Aorta (tissue), 5 donors: Measurements from ENCODE around the gene MAN1A2. TPM values are rescaled to one million over a fixed set of nuclear protein-coding genes. Genes with fewer than 3 reads are reported as not detected.
A peak's percentile ranks its signal among the peaks of the same experiment; 100 is the strongest.

Experiments
- ATAC-seq: fragments of 200-7000 bp; cut with Tn5 transposase; one replicate; pipeline ENCODE4 v1.9.1; 2022; ENCODE audit warnings: moderate library complexity; ENCODE audit not compliant: low FRiP score
- DNase-seq, 2 donors: peaks; one replicate each; pipeline ENCODE4 v3.0.0-alpha.2; 2020
- H3K27ac ChIP-seq, 2 donors: one replicate each; pipeline ENCODE4 v1.5.1; 2013; ENCODE audit warnings: low read length in 2 of 2, mild to moderate bottlenecking in 2 of 2, moderate library complexity in 2 of 2, control low read depth in 1 of 2, inconsistent platforms in 1 of 2, low read depth in 1 of 2
- H3K27me3 ChIP-seq, 2 donors: one replicate each; pipeline ENCODE4 v1.6.1; 2013; ENCODE audit warnings: control low read depth in 1 of 2, low read length in 1 of 2, mild to moderate bottlenecking in 1 of 2, moderate library complexity in 1 of 2; ENCODE audit not compliant: insufficient read depth in 2 of 2, control insufficient read depth in 1 of 2
- H3K36me3 ChIP-seq, 2 donors: one replicate each; pipeline ENCODE4 v1.6.1; 2013; ENCODE audit warnings: control low read depth in 1 of 2, low read length in 1 of 2, mild to moderate bottlenecking in 1 of 2; ENCODE audit not compliant: insufficient read depth in 2 of 2, control insufficient read depth in 1 of 2
- H3K4me1 ChIP-seq, 2 donors: one replicate each; pipeline ENCODE4 v1.6.1; 2013; ENCODE audit warnings: low read length in 2 of 2, control low read depth in 1 of 2, mild to moderate bottlenecking in 1 of 2, moderate library complexity in 1 of 2; ENCODE audit not compliant: insufficient read depth in 2 of 2, control insufficient read depth in 1 of 2
- H3K4me3 ChIP-seq, 2 donors: one replicate each; pipeline ENCODE4 v1.5.1; 2013; ENCODE audit warnings: low read length in 2 of 2, control low read depth in 1 of 2, mild to moderate bottlenecking in 1 of 2
- H3K9me3 ChIP-seq: one replicate; pipeline ENCODE4 v1.6.1; 2013; ENCODE audit warnings: mild to moderate bottlenecking, low read length; ENCODE audit not compliant: control insufficient read depth
- WGBS, 2 donors: extraction: QIAGEN DNeasy Blood & Tissue Kit; methylation state at CpG; one replicate each; pipeline ENCODE4 v1.1.7; 2013; 5-methylcytosine and 5-hydroxymethylcytosine counted together
- intact Hi-C, 2 donors: fragments of 100-400 bp; cut with DNase I; formaldehyde crosslinking; loops; one replicate each; pipeline versions ENCODE4 v1.14.2 to v1.15.0; 2022
- polyA plus RNA-seq, 2 donors: library from polyadenylated mRNA; stranded (reverse); fragments of 200-250 nt; gene quantifications; one replicate each; pipeline ENCODE4 v1.2.3, GENCODE V29; 2013
- total RNA-seq, 2 donors: library from RNA; stranded (reverse); fragmentation: NEBNext Ultra II Directional; extraction: Animal tissue kit (Norgen Biotek cat#: 25700); gene quantifications; one replicate each; pipeline ENCODE4 v1.2.1, GENCODE V29; 2021
- donor health status: healthy with polysubstance abuse.
- donor health status: Bipolar disorder and iron deficiency.
- donor health status: DM: no; HTN: no; CAD: no.
- donor health status: DM: no; HTN: no; CAD: no.
- donor health status: DM: yes; HTN: yes; CAD: no.

Gene MAN1A2
- total and polyA plus RNA-seq, 4 donors = 6.3 to 50.4 (median 29.6) TPM

- Histone ChIP-seq H3K9me3 (no peaks in the 10 kb centered on the region), H3K4me1 (peaks cover 0 to 9% of the 10 kb centered on the region in 2 donors), H3K4me3 (peak overlapping the region; percentile 75 to 84), H3K36me3 (no peaks in the 10 kb centered on the region), H3K27ac (peak overlapping the region; percentile 90 to 97), H3K27me3 (no peaks in the 10 kb centered on the region)
- intact Hi-C loops = loop anchor here in 1 of 2 donors (10.0 kb wide), 1 partner anchor 302 kb away; the partner anchor contains the start of gene TTF2
- ATAC-seq (peak; percentile 94), DNase-seq (peak; percentile 90 to 96)
- 1% methylated on average over 56 to 75 of the region's 75 CpGs for WGBS, 2 donors
These were observed 838 bp upstream of the MAN1A2 start for GRCh38 chr1:117366177-117367045.

- DNase-seq (no peak), ATAC-seq (no peak)
- Histone ChIP-seq H3K36me3 (no peaks in the 10 kb centered on the region), H3K27ac (no peak overlapping the region), H3K27me3 (no peaks in the 10 kb centered on the region), H3K4me3 (peak overlapping the region; percentile 75 to 84), H3K9me3 (no peaks in the 10 kb centered on the region), H3K4me1 (peaks cover under 1 to 9% of the 10 kb centered on the region in 2 donors)
- 2 to 5% methylated on average over 19 of the region's 19 CpGs for WGBS, 2 donors
- intact Hi-C loops = loop anchor here in 1 of 2 donors (10.0 kb wide), 1 partner anchor 304 kb away; the partner anchor contains the start of gene TTF2
These were observed 1.2 kb downstream of the MAN1A2 start for GRCh38 chr1:117368116-117369108.

GRCh38 chr1:117370071-117370470 lies 2.8 kb downstream of the MAN1A2 start:
- 0 to 5% methylated on average over 2 of the region's 2 CpGs for WGBS, 2 donors
- ATAC-seq (no peak), DNase-seq (no peak)
- Histone ChIP-seq H3K36me3 (no peaks in the 10 kb centered on the region), H3K27ac (no peak overlapping the region), H3K9me3 (no peaks in the 10 kb centered on the region), H3K4me3 (peak overlapping the region in 1 of 2 donors; percentile 35), H3K4me1 (peaks cover 2 to 10% of the 10 kb centered on the region in 2 donors), H3K27me3 (no peaks in the 10 kb centered on the region)
- intact Hi-C loops = no loop called here

GRCh38 chr1:117370509-117370908 lies 3.3 kb downstream of the MAN1A2 start:
- Histone ChIP-seq H3K27me3 (no peaks in the 10 kb centered on the region), H3K27ac (no peak overlapping the region), H3K4me3 (peak overlapping the region; percentile 16 to 35), H3K36me3 (no peaks in the 10 kb centered on the region), H3K9me3 (no peaks in the 10 kb centered on the region), H3K4me1 (peaks cover 2 to 8% of the 10 kb centered on the region in 2 donors)
- no peak for ATAC-seq
- intact Hi-C loops = no loop called here
- no peak for DNase-seq

- H3K27ac ChIP-seq = no peak overlapping the region
These were observed 4.3 kb downstream of the MAN1A2 start for GRCh38 chr1:117371441-117372151.

GRCh38 chr1:117372863-117373412 lies 5.7 kb downstream of the MAN1A2 start:
- intact Hi-C loops = no loop called here
- 94 to 96% methylated on average over 5 of the region's 5 CpGs for WGBS, 2 donors
- peaks cover 2 to 7% of the 10 kb centered on the region in 2 donors for H3K4me1 ChIP-seq
- no peaks in the 10 kb centered on the region for H3K27me3 ChIP-seq
- no peak overlapping the region for H3K27ac ChIP-seq
- H3K4me3 ChIP-seq = no peak overlapping the region
- DNase-seq (no peak), ATAC-seq (no peak)
- no peaks in the 10 kb centered on the region for H3K9me3 ChIP-seq
- no peaks in the 10 kb centered on the region for H3K36me3 ChIP-seq

More at GRCh38 chr1:117371441-117372151, 4.3 kb downstream of the MAN1A2 start:
- H3K4me1 ChIP-seq = peaks cover 2 to 7% of the 10 kb centered on the region in 2 donors
- no peaks in the 10 kb centered on the region for H3K36me3 ChIP-seq
- no peaks in the 10 kb centered on the region for H3K9me3 ChIP-seq
- DNase-seq (no peak), ATAC-seq (no peak)
- WGBS, 2 donors = 84 to 85% methylated on average over 4 of the region's 4 CpGs
- intact Hi-C loops = no loop called here
- no peaks in the 10 kb centered on the region for H3K27me3 ChIP-seq
- no peak overlapping the region for H3K4me3 ChIP-seq

- ATAC-seq (no peak), DNase-seq (no peak)
- WGBS, 2 donors = 45 to 62% methylated on average over 4 of the region's 4 CpGs
- peaks cover 2 to 7% of the 10 kb centered on the region in 2 donors for H3K4me1 ChIP-seq
- no peaks in the 10 kb centered on the region for H3K36me3 ChIP-seq
- no peak overlapping the region for H3K4me3 ChIP-seq
- no peak overlapping the region for H3K27ac ChIP-seq
- no peaks in the 10 kb centered on the region for H3K27me3 ChIP-seq
- intact Hi-C loops = no loop called here
- no peaks in the 10 kb centered on the region for H3K9me3 ChIP-seq
These were observed 6.7 kb downstream of the MAN1A2 start for GRCh38 chr1:117373932-117374331.

- ATAC-seq (no peak), DNase-seq (no peak)
- Histone ChIP-seq H3K36me3 (no peaks in the 10 kb centered on the region), H3K9me3 (no peaks in the 10 kb centered on the region), H3K4me3 (no peak overlapping the region), H3K27me3 (no peaks in the 10 kb centered on the region), H3K27ac (no peak overlapping the region), H3K4me1 (peaks cover 2 to 5% of the 10 kb centered on the region in 2 donors)
- WGBS, 2 donors = 79% methylated on average over 1 of the region's 1 CpG
- intact Hi-C loops = no loop called here
These were observed 8.1 kb downstream of the MAN1A2 start for GRCh38 chr1:117375327-117375726.
